NCI-H146 treated with DMSO at 0.1 percent for 48 hours (cell line): ENCODE data around the gene DOP1A.

Experiments
- DNase-seq: peaks from one replicate; lab custom pipeline; 2025; ENCODE audit not compliant: unreplicated experiment; lab: John Stamatoyannopoulos, UW

DOP1A gene

GRCh38 chr6:83071023-83071422 lies 3.6 kb downstream of the DOP1A start:
- no peak for DNase-seq

- DNase-seq, result no peak
Measured at GRCh38 chr6:83071707-83072106, 4.2 kb downstream of the DOP1A start.

- no peak for DNase-seq
Measured at GRCh38 chr6:83072726-83073125, 5.3 kb downstream of the DOP1A start.

- DNase-seq, result no peak
Measured at GRCh38 chr6:83073615-83074014, 6.1 kb downstream of the DOP1A start.

- DNase-seq, result no peak
Measured at GRCh38 chr6:83083476-83083875, 16.0 kb downstream of the DOP1A start.

- no peak for DNase-seq
Measured at GRCh38 chr6:83086751-83087150, 19.3 kb downstream of the DOP1A start.

- DNase-seq, result no peak
Measured at GRCh38 chr6:83092756-83093399, 25.4 kb downstream of the DOP1A start.

- no peak for DNase-seq
Measured at GRCh38 chr6:83096791-83097190, 29.3 kb downstream of the DOP1A start.

- no peak for DNase-seq
Measured at GRCh38 chr6:83097204-83097603, 29.7 kb downstream of the DOP1A start.

GRCh38 chr6:83097675-83098074 lies 30.2 kb downstream of the DOP1A start:
- DNase-seq, result no peak

GRCh38 chr6:83098589-83098988 lies 31.1 kb downstream of the DOP1A start:
- DNase-seq, result no peak

- DNase-seq, result no peak
Measured at GRCh38 chr6:83108378-83108777, 40.9 kb downstream of the DOP1A start.

GRCh38 chr6:83113258-83113657 lies 45.8 kb downstream of the DOP1A start:
- no peak for DNase-seq

- no peak for DNase-seq
Measured at GRCh38 chr6:83114164-83114563, 46.7 kb downstream of the DOP1A start.

GRCh38 chr6:83117802-83118201 lies 50.3 kb downstream of the DOP1A start:
- no peak for DNase-seq

GRCh38 chr6:83119742-83120300 lies 52.4 kb downstream of the DOP1A start:
- no peak for DNase-seq

- no peak for DNase-seq
Measured at GRCh38 chr6:83124553-83124952, 57.1 kb downstream of the DOP1A start.

- no peak for DNase-seq
Measured at GRCh38 chr6:83125425-83125824, 58.0 kb downstream of the DOP1A start.

GRCh38 chr6:83126223-83126622 lies 58.8 kb downstream of the DOP1A start:
- no peak for DNase-seq

- no peak for DNase-seq
Measured at GRCh38 chr6:83126807-83127206, 59.3 kb downstream of the DOP1A start.

GRCh38 chr6:83127258-83127657 lies 59.8 kb downstream of the DOP1A start:
- no peak for DNase-seq

- DNase-seq, result no peak
Measured at GRCh38 chr6:83127976-83128375, 60.5 kb downstream of the DOP1A start.

- no peak for DNase-seq
Measured at GRCh38 chr6:83132121-83132520, 64.7 kb downstream of the DOP1A start.
